Measurements from ENCODE around the gene SIGLEC6. TPM values are rescaled to one million over a fixed set of nuclear protein-coding genes. Genes with fewer than 3 reads are reported as not detected.

Gene SIGLEC6
- total RNA-seq, 6 experiments from 2014 or later: not detected

DNA sequence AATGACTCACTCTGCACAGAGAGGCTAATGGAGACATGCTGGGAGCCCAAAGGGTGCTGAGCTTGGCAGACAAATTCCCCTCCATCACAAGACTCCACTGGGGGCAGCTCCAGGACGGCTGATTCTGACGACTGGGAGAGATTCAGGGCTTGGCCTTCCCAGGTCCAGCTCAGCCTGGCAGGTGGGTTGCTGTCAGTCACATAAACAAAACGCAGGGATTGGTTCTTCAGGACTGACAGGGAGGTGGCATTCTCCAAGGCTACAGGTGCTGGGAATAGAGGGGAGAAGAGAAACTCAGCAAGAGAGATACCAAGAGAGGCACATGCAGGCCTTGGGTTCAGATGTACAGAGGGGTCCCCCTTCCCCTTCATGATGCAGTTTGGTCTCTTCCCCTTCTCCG, 28.9 kb upstream of the SIGLEC6 start:
- intact Hi-C loops (cut with DNase I): no loop called here
- H3K4me3 ChIP-seq: no peak overlapping the region
- no peak for TF ChIP-seq POLR2A (IDR thresholded peaks at IDR 0.05)
- TF ChIP-seq, protein P1, sequence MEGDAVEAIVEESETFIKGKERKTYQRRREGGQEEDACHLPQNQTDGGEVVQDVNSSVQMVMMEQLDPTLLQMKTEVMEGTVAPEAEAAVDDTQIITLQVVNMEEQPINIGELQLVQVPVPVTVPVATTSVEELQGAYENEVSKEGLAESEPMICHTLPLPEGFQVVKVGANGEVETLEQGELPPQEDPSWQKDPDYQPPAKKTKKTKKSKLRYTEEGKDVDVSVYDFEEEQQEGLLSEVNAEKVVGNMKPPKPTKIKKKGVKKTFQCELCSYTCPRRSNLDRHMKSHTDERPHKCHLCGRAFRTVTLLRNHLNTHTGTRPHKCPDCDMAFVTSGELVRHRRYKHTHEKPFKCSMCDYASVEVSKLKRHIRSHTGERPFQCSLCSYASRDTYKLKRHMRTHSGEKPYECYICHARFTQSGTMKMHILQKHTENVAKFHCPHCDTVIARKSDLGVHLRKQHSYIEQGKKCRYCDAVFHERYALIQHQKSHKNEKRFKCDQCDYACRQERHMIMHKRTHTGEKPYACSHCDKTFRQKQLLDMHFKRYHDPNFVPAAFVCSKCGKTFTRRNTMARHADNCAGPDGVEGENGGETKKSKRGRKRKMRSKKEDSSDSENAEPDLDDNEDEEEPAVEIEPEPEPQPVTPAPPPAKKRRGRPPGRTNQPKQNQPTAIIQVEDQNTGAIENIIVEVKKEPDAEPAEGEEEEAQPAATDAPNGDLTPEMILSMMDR (IDR thresholded peaks at IDR 0.05): no peak
- H3K27ac ChIP-seq: no peak overlapping the region
- H3K4me1 ChIP-seq: no peaks in the 10 kb centered on the region
- no peak for ATAC-seq
- DNase-seq: no peak
- no peaks in the 10 kb centered on the region for H3K36me3 ChIP-seq
- no peaks in the 10 kb centered on the region for H3K27me3 ChIP-seq
- no peaks in the 10 kb centered on the region for H3K9me3 ChIP-seq
- 17% methylated on average over 1 of the region's 4 CpGs for WGBS (ENCODE audit: insufficient coverage, low coverage, low lambda C conversion rate, missing lambda C conversion rate)

DNA sequence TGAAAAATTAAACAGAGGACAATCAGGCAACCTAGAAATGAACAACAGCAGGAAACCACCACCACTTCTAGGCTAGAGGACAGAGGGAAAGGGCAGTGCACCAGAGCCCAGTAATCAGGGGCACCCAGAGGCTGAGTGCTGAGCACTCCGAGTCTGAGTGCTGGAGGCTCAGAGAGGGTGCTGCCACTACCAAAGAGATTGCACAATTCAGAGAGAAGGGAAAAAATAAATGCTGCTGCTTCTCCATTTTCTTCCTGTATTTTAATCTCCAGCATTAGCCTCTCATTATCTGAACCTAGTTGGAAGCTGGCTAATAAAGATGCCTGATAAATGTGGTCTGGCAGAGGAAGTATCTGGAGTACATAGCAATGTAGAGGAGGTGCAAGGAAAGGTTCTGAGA, 27.8 kb upstream of the SIGLEC6 start:
- WGBS (ENCODE audit: insufficient coverage, low coverage, low lambda C conversion rate, missing lambda C conversion rate): 0% methylated on average over 1 of the region's 1 CpG
- Histone ChIP-seq H3K27ac (no peak overlapping the region), H3K4me3 (no peak overlapping the region), H3K9me3 (no peaks in the 10 kb centered on the region), H3K36me3 (no peaks in the 10 kb centered on the region), H3K4me1 (no peaks in the 10 kb centered on the region), H3K27me3 (no peaks in the 10 kb centered on the region)
- ATAC-seq (no peak), DNase-seq (no peak)
- no peak for TF ChIP-seq POLR2A (IDR thresholded peaks at IDR 0.05)
- TF ChIP-seq, protein P1 (IDR thresholded peaks at IDR 0.05): no peak
- intact Hi-C loops (cut with DNase I): no loop called here

DNA sequence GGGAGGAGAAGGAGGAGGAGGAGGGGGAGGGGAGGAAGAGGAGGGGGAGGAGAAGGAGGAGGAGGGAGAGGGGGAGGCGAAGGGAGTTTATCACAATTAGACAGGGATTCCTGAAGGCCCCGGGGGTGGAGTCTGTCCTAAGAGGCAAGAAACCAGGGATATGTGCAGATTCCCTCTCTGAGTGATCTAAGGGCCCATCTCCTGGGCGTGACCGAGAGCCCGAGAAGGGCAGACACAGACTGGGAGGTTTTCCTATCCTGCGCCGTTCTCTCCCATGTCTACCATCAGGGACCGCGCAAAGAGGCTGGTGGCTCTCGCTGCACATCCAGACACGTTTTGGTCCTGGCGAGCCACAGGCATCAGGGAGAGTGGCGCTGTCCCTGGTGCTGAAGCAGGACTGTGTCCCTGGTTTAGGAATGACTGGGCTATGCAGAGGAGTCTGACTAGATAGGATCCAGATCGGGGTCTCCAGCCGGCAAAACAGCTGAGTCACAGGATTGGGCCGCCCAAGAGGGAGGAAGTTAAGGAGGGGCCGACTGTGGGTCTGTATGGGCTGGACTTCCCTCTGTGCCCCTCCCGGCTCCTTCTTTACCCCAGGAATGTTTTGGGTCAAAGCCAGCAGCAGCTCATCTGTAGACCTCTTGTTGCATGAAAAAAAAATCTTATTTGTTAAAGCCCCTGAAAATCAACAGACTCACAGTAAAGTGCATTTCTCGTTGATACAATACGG, 21.7 kb upstream of the SIGLEC6 start:
- no peaks in the 10 kb centered on the region for H3K4me1 ChIP-seq
- H3K36me3 ChIP-seq: no peaks in the 10 kb centered on the region
- H3K9me3 ChIP-seq: no peaks in the 10 kb centered on the region
- no peak overlapping the region for H3K4me3 ChIP-seq
- ATAC-seq (peak; percentile 48 to 86 (median 71)), DNase-seq (peak in 2 of 3 donors; percentile 65 to 74)
- intact Hi-C loops (cut with DNase I): no loop called here
- H3K27ac ChIP-seq: no peak overlapping the region
- WGBS (ENCODE audit: insufficient coverage, low coverage, low lambda C conversion rate, missing lambda C conversion rate): 6% methylated on average over 9 of the region's 20 CpGs
- no peak for TF ChIP-seq POLR2A (IDR thresholded peaks at IDR 0.05)
- TF ChIP-seq, protein P1 (IDR thresholded peaks at IDR 0.05): no peak
- H3K27me3 ChIP-seq: no peaks in the 10 kb centered on the region

DNA sequence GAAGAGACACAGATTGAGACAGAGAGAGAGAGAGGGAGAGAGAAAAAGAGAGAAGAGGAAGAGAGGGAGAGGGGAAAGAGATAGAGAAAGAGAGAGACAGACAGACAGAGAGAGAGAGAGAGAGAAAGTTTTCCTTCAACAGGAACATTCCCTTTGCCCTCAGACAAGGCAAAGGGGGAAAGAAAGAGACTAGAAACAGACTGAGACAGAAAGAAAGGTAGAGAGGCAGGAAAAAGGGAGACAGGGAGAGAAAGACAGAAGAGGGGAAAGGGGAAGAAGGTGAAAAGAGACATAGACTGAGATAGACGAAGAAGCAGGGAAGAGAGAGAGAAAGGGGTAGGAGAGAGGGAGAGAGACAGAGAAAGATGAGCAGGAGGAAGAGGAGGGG, 21.1 kb upstream of the SIGLEC6 start:
- intact Hi-C loops (cut with DNase I): no loop called here
- H3K4me1 ChIP-seq: no peaks in the 10 kb centered on the region
- ATAC-seq: no peak
- 13% methylated on average over 1 of the region's 1 CpG for WGBS (ENCODE audit: insufficient coverage, low coverage, low lambda C conversion rate, missing lambda C conversion rate)
- no peaks in the 10 kb centered on the region for H3K36me3 ChIP-seq
- DNase-seq: no peak
- H3K4me3 ChIP-seq: no peak overlapping the region
- TF ChIP-seq, protein P1 (IDR thresholded peaks at IDR 0.05): no peak
- no peak for TF ChIP-seq POLR2A (IDR thresholded peaks at IDR 0.05)
- no peaks in the 10 kb centered on the region for H3K27me3 ChIP-seq
- no peaks in the 10 kb centered on the region for H3K9me3 ChIP-seq
- no peak overlapping the region for H3K27ac ChIP-seq
